ENCODE results near the gene PITPNM3. TPM values are rescaled to one million over a fixed set of nuclear protein-coding genes. Genes with fewer than 3 reads are reported as not detected.

PITPNM3 gene
- polyA plus RNA-seq, 3 donors, result 0.29 TPM; not detected in 2

- WGBS (ENCODE audit: insufficient coverage), result 85% methylated on average over 10 of the region's 14 CpGs
These were observed 91.8 kb downstream of the PITPNM3 start for GRCh38 chr17:6464446-6465041.

GRCh38 chr17:6463616-6464445 lies 92.5 kb downstream of the PITPNM3 start:
- Histone ChIP-seq H2AFZ (ENCODE audit: insufficient read depth, low read depth, low read length, poor library complexity, severe bottlenecking) (no peak overlapping the region), H3K36me3 (replicated peaks in 1 of 2; ENCODE audit: control insufficient read depth in 1 of 2, insufficient read depth in 2 of 2, low read length in 2 of 2) (no peaks in the 10 kb centered on the region), H3K4me3 (replicated peaks in 1 of 3; ENCODE audit: low read depth in 2 of 3, low read length in 3 of 3) (no peak overlapping the region), H3K27me3 (ENCODE audit: control insufficient read depth in 2 of 2, insufficient read depth in 2 of 2, low read length in 2 of 2) (no peaks in the 10 kb centered on the region), H3K9ac (ENCODE audit: insufficient read depth, low read length, poor library complexity, severe bottlenecking) (no peak overlapping the region), H4K20me1 (ENCODE audit: insufficient read depth, low read length) (no peaks in the 10 kb centered on the region), H3K4me1 (ENCODE audit: control insufficient read depth in 1 of 2, insufficient read depth in 2 of 2, low read length in 2 of 2) (no peaks in the 10 kb centered on the region), H3K9me3 (replicated peaks in 1 of 2; ENCODE audit: control insufficient read depth in 1 of 2, insufficient read depth in 1 of 2, low read length in 2 of 2) (no peaks in the 10 kb centered on the region), H3K4me2 (replicated peaks; ENCODE audit: extremely low read depth, low read length, poor library complexity, severe bottlenecking) (no peak overlapping the region), H3K27ac (ENCODE audit: low read depth in 1 of 2, low read length in 2 of 2) (no peak overlapping the region), H3K79me2 (ENCODE audit: insufficient read depth, low read length) (no peaks in the 10 kb centered on the region)
- intact Hi-C loops (cut with micrococcal nuclease), result no loop called here
- TF ChIP-seq, protein P1, sequence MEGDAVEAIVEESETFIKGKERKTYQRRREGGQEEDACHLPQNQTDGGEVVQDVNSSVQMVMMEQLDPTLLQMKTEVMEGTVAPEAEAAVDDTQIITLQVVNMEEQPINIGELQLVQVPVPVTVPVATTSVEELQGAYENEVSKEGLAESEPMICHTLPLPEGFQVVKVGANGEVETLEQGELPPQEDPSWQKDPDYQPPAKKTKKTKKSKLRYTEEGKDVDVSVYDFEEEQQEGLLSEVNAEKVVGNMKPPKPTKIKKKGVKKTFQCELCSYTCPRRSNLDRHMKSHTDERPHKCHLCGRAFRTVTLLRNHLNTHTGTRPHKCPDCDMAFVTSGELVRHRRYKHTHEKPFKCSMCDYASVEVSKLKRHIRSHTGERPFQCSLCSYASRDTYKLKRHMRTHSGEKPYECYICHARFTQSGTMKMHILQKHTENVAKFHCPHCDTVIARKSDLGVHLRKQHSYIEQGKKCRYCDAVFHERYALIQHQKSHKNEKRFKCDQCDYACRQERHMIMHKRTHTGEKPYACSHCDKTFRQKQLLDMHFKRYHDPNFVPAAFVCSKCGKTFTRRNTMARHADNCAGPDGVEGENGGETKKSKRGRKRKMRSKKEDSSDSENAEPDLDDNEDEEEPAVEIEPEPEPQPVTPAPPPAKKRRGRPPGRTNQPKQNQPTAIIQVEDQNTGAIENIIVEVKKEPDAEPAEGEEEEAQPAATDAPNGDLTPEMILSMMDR (IDR thresholded peaks at IDR 0.05), result no peak
- Mint-ChIP-seq H3K9me3 (no peaks in the 10 kb centered on the region), H3K27ac (no peak overlapping the region), H3K4me3 (no peak overlapping the region), H3K27me3 (ENCODE audit: low read depth in 3 of 3) (peaks cover 5 to 10% (median 6%) of the 10 kb centered on the region in 3 donors), H3K36me3 (no peaks in the 10 kb centered on the region), H3K4me1 (no peaks in the 10 kb centered on the region)
- DNase-seq, result no peak
- 97% methylated on average over 23 of the region's 24 CpGs for WGBS (ENCODE audit: insufficient coverage)

More at GRCh38 chr17:6464446-6465041, 91.8 kb downstream of the PITPNM3 start:
- Mint-ChIP-seq H3K36me3 (no peaks in the 10 kb centered on the region), H3K4me1 (no peaks in the 10 kb centered on the region), H3K27me3 (ENCODE audit: low read depth in 3 of 3) (peaks cover 5 to 13% (median 6%) of the 10 kb centered on the region in 3 donors), H3K27ac (no peak overlapping the region), H3K9me3 (no peaks in the 10 kb centered on the region), H3K4me3 (no peak overlapping the region)
- DNase-seq, result no peak
- Histone ChIP-seq H4K20me1 (ENCODE audit: insufficient read depth, low read length) (no peaks in the 10 kb centered on the region), H3K4me1 (ENCODE audit: control insufficient read depth in 1 of 2, insufficient read depth in 2 of 2, low read length in 2 of 2) (no peaks in the 10 kb centered on the region), H3K4me3 (replicated peaks in 1 of 3; ENCODE audit: low read depth in 2 of 3, low read length in 3 of 3) (no peak overlapping the region), H3K27me3 (ENCODE audit: control insufficient read depth in 2 of 2, insufficient read depth in 2 of 2, low read length in 2 of 2) (no peaks in the 10 kb centered on the region), H2AFZ (ENCODE audit: insufficient read depth, low read depth, low read length, poor library complexity, severe bottlenecking) (no peak overlapping the region), H3K9me3 (replicated peaks in 1 of 2; ENCODE audit: control insufficient read depth in 1 of 2, insufficient read depth in 1 of 2, low read length in 2 of 2) (no peaks in the 10 kb centered on the region), H3K4me2 (replicated peaks; ENCODE audit: extremely low read depth, low read length, poor library complexity, severe bottlenecking) (no peak overlapping the region), H3K36me3 (replicated peaks in 1 of 2; ENCODE audit: control insufficient read depth in 1 of 2, insufficient read depth in 2 of 2, low read length in 2 of 2) (no peaks in the 10 kb centered on the region), H3K27ac (ENCODE audit: low read depth in 1 of 2, low read length in 2 of 2) (no peak overlapping the region), H3K9ac (ENCODE audit: insufficient read depth, low read length, poor library complexity, severe bottlenecking) (no peak overlapping the region), H3K79me2 (ENCODE audit: insufficient read depth, low read length) (no peaks in the 10 kb centered on the region)
- intact Hi-C loops (cut with micrococcal nuclease), result no loop called here
- TF ChIP-seq, protein P1 (IDR thresholded peaks at IDR 0.05), result no peak
